Pancreas (tissue), 10 donors: ENCODE data around the gene PADI1. TPM values are rescaled to one million over a fixed set of nuclear protein-coding genes. Genes with fewer than 3 reads are reported as not detected.

Source experiments
- ATAC-seq, 4 donors: fragments of 200-7000 bp; cut with Tn5 transposase; one replicate each; pipeline versions ENCODE4 v1.8.0 to v1.9.1; 2020; ENCODE audit warnings: mild to moderate bottlenecking in 4 of 4, moderate library complexity in 4 of 4
- DNase-seq, 6 donors: peaks; one replicate each; pipeline ENCODE4 v3.0.0-alpha.2; 2020
- FAIRE-seq: peaks from 2 replicates; lab custom pipeline; 2012; peaks lifted over from hg19 to GRCh38; lab: Jason Lieb, UNC
- H3K27ac ChIP-seq, 4 donors: fragments of 200-600 bp; sonication (generic); 1 replicate in 3 of 4; 2 replicates in 1 of 4; pipeline versions ENCODE4 v1.5.0 to v1.8.0; 2020
- H3K27me3 ChIP-seq, 4 donors: fragments of 200-600 bp; one replicate each; pipeline ENCODE4 v1.8.0; 2021
- H3K36me3 ChIP-seq, 3 donors: fragments of 200-600 bp; sonication (generic) in 1 of 3; one replicate each; pipeline versions ENCODE4 v1.5.0 to v1.8.0; 2020 to 2021
- H3K4me1 ChIP-seq, 3 donors: fragments of 200-600 bp; one replicate each; pipeline ENCODE4 v1.8.0; 2021
- H3K4me3 ChIP-seq, 4 donors: fragments of 200-600 bp; sonication (generic) in 2 of 4; one replicate each; pipeline versions ENCODE4 v1.5.0 to v1.8.0; 2020 to 2021
- H3K9me3 ChIP-seq, 4 donors: fragments of 200-600 bp; one replicate each; pipeline ENCODE4 v1.8.0; 2021
- CTCF ChIP-seq, 4 donors: fragments of 200-600 bp; sonication (generic) in 3 of 4; IDR thresholded peaks; one replicate each; pipeline versions ENCODE4 v1.5.0 to v1.8.0; 2021; ENCODE audit warnings: antibody characterized with exemption in 4 of 4
- WGBS, 2 donors: extraction: QIAGEN DNeasy Blood & Tissue Kit; methylation state at CpG; one replicate each; pipeline ENCODE4 v1.1.7; 2013; 5-methylcytosine and 5-hydroxymethylcytosine counted together
- intact Hi-C, 3 donors: fragments of 100-400 bp; cut with DNase I; formaldehyde crosslinking; loops; one replicate each; pipeline versions ENCODE4 v1.11.1 to v1.14.2; 2022
- polyA plus RNA-seq, 2 donors: library from polyadenylated mRNA; stranded (reverse); fragments of 200-250 nt; gene quantifications; one replicate each; pipeline ENCODE4 v1.2.3, GENCODE V29; 2013
- total RNA-seq, 6 donors: library from RNA; stranded (reverse); fragmentation: NEBNext Ultra II Directional in 4 of 6; extraction: Animal tissue kit (Norgen Biotek cat#: 25700) in 4 of 6; gene quantifications; one replicate each; pipeline versions ENCODE4 v1.2.1 to v1.2.4, GENCODE V29; 2021 to 2023
- donor health status: healthy with polysubstance abuse.
- donor health status: DM: no; HTN: no; CAD: no; lungs with moderate emphysema.
- donor health status: DM: no; HTN: no; CAD: no.
- donor health status: control.
- donor health status: control.
- donor health status: Bipolar disorder and iron deficiency.
- donor health status: DM: yes; HTN: yes; CAD: no.
- donor health status: DM: no; HTN: no; CAD: no.
- donor health status: DM: no; HTN: no; CAD: no.
- donor health status: DM: yes; HTN: yes; CAD: no.

The PADI1 gene
- total and polyA plus RNA-seq, 8 donors: 0.23 TPM; not detected in 7

- intact Hi-C loops: no loop called here
- Histone ChIP-seq H3K27ac (no peak overlapping the region), H3K27me3 (no peaks in the 10 kb centered on the region), H3K4me1 (peaks cover 0 to 3% (median 2%) of the 10 kb centered on the region in 3 donors), H3K4me3 (no peak overlapping the region), H3K36me3 (no peaks in the 10 kb centered on the region), H3K9me3 (no peaks in the 10 kb centered on the region)
- TF ChIP-seq CTCF (IDR thresholded peaks at IDR 0.05): no peak
- FAIRE-seq: no peak
- no peak for DNase-seq
- 72 to 75% methylated on average over 13 of the region's 13 CpGs for WGBS, 2 donors
- ATAC-seq: no peak
Measured at GRCh38 chr1:17273096-17273495, 68.2 kb downstream of the PADI1 start.

GRCh38 chr1:17274186-17275170 is 69.5 kb downstream of the PADI1 start:
- peak in 3 of 4 donors; percentile 30 to 41 (median 39) for TF ChIP-seq CTCF (IDR thresholded peaks at IDR 0.05)
- WGBS, 2 donors: 36 to 57% methylated on average over 15 of the region's 15 CpGs
- intact Hi-C loops: no loop called here
- DNase-seq (peak in 3 of 6 donors; percentile 42 to 76 (median 62)), ATAC-seq (peak in 3 of 4 donors; percentile 37 to 41 (median 39)), FAIRE-seq (no peak)
- no peak overlapping the region for H3K4me3 ChIP-seq
- peaks cover 4 to 13% (median 11%) of the 10 kb centered on the region in 3 donors for H3K4me1 ChIP-seq
- no peaks in the 10 kb centered on the region for H3K9me3 ChIP-seq
- H3K27me3 ChIP-seq: no peaks in the 10 kb centered on the region
- no peaks in the 10 kb centered on the region for H3K36me3 ChIP-seq
- no peak overlapping the region for H3K27ac ChIP-seq

DNA sequence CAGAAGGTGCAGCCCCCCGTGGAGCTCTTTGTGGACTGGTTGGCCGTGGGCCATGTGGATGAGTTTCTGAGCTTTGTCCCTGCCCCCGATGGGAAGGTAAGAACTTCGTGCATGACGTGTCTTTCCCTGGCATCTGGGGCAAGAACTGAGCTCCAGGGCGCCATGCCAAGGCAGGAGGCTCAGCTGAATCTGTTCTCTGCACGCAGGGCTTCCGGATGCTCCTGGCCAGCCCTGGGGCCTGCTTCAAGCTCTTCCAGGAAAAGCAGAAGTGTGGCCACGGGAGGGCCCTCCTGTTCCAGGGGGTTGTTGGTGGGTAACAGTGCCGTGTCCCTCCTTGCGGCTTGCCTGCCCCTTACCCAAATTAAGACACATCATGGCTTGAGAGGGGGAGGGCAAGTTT is 71.6 kb downstream of the PADI1 start:
- no peak overlapping the region for H3K27ac ChIP-seq
- DNase-seq: peak in 1 of 6 donors; percentile 47
- H3K4me3 ChIP-seq: no peak overlapping the region
- H3K9me3 ChIP-seq: no peaks in the 10 kb centered on the region
- WGBS, 2 donors: 66 to 71% methylated on average over 11 of the region's 11 CpGs
- no peak for ATAC-seq
- no peak for FAIRE-seq
- no peaks in the 10 kb centered on the region for H3K36me3 ChIP-seq
- H3K4me1 ChIP-seq: peaks cover 5 to 15% (median 11%) of the 10 kb centered on the region in 3 donors
- no peak for TF ChIP-seq CTCF (IDR thresholded peaks at IDR 0.05)
- intact Hi-C loops: no loop called here
- H3K27me3 ChIP-seq: no peaks in the 10 kb centered on the region

- Histone ChIP-seq H3K27me3 (no peaks in the 10 kb centered on the region), H3K9me3 (no peaks in the 10 kb centered on the region), H3K4me3 (no peak overlapping the region), H3K36me3 (no peaks in the 10 kb centered on the region), H3K27ac (peak overlapping the region in 1 of 4 donors; percentile 55), H3K4me1 (peaks cover 5 to 15% (median 11%) of the 10 kb centered on the region in 3 donors)
- FAIRE-seq: no peak
- intact Hi-C loops: no loop called here
- 89 to 91% methylated on average over 8 of the region's 8 CpGs for WGBS, 2 donors
- DNase-seq: no peak
- no peak for TF ChIP-seq CTCF (IDR thresholded peaks at IDR 0.05)
- no peak for ATAC-seq
Measured at GRCh38 chr1:17277511-17278159, 72.7 kb downstream of the PADI1 start.
